LNCAP (cell line): ENCODE results near the gene RHPN2.

Experiments used
- TF ChIP-seq, protein P1 (sequence below): fragments of 450-650 bp; IDR thresholded peaks from 2 replicates; pipeline ENCODE4 v1.5.1; 2017; ENCODE audit warnings: mild to moderate bottlenecking

RHPN2 gene

DNA sequence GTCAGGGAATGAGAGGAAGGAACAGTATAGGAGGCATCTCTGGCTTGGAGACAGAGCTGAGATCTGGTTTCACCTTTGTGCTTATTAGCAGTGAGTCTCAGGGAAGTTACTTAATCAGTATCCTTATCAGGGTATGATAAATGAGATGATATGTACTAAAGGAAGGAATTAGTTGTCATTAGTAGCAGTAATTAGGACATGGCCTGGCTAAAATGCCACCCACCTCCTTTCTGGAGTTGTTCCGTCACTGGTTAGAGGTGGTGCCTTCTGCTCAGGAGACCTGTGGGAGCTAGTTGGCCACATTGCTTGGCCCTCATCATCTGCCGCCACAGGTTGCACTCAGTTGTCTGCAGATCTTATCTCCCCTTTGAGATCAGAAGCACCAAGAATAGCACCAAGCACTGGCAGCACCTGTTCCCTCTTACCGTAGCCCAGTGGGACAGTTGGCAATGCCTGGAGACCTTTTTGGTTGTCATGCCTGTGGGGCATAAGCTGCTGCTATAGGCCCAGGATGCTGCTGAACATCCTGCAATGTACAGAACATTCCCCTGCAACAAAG lies 21.0 kb upstream of the RHPN2 start:
- TF ChIP-seq, protein P1, sequence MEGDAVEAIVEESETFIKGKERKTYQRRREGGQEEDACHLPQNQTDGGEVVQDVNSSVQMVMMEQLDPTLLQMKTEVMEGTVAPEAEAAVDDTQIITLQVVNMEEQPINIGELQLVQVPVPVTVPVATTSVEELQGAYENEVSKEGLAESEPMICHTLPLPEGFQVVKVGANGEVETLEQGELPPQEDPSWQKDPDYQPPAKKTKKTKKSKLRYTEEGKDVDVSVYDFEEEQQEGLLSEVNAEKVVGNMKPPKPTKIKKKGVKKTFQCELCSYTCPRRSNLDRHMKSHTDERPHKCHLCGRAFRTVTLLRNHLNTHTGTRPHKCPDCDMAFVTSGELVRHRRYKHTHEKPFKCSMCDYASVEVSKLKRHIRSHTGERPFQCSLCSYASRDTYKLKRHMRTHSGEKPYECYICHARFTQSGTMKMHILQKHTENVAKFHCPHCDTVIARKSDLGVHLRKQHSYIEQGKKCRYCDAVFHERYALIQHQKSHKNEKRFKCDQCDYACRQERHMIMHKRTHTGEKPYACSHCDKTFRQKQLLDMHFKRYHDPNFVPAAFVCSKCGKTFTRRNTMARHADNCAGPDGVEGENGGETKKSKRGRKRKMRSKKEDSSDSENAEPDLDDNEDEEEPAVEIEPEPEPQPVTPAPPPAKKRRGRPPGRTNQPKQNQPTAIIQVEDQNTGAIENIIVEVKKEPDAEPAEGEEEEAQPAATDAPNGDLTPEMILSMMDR = no peak

DNA sequence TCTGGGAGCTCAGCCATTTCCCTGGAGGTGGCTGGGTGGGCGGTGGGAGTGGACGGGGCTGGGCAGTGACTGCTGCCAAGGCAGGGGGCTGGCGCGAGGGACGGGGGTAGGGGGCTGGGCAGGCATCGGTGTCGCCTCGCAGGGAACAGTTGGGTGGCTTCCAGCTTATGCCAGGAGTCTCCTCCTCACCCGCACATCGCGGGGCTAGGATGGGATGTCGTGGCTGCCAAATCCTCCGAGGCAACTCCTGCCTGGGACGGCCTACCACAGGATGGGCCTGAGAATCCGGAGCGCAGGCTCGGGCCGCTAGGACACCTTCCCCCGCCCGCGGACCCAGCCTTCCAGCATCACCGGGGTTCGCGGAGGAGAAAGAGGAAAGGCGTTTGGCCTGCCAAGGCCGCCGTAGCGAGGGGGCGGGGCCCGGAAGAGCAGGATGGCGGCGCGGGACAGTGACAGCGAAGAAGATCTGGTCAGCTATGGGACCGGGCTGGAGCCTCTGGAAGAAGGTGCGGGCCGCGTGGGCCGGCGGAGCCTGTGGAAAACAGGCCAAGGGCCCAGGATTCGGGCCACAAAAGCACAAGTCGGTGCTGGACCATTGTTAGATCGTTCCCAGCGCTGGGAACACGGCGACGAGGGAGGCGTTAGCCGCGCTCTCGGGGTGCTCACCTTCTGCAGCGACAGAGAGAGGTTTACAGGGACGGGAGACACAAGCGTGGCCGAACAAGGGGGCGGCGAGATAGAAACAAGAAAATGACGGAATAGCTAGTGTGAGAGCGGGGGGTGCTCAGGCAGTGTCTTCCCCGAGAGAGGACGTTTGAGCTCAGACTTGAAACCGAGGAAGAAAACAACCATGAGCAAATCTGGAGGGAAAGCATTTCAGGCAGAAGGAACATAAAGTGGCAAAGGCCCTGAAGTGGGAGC lies 16.3 kb upstream of the RHPN2 start, which contains the start of gene GPATCH1:
TSS of gene GPATCH1 (plus strand) at position 421 of the 921 bp plus-strand sequence. CDS start at position 434, 13 bp downstream.
- TF ChIP-seq, protein P1 = no peak

DNA sequence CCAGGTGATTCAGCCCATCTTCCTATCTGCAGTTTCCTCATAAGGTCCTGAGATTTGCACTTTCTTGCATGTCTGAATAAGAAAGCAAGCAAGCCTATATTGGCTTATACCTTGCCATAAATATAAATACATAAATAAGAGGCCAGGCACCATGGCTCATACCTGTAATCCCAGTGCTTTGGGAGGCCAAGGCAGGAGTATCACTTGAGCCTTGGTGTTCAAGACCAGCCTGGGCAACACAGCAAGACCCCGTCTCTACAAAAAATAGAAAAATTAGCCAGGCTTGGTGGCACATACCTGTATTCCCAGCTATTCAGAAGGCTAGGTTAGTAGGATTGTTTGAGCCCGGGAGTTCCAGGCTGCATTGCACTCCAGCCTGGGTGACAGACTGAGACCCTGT lies 10.8 kb upstream of the RHPN2 start:
- TF ChIP-seq, protein P1 = no peak

DNA sequence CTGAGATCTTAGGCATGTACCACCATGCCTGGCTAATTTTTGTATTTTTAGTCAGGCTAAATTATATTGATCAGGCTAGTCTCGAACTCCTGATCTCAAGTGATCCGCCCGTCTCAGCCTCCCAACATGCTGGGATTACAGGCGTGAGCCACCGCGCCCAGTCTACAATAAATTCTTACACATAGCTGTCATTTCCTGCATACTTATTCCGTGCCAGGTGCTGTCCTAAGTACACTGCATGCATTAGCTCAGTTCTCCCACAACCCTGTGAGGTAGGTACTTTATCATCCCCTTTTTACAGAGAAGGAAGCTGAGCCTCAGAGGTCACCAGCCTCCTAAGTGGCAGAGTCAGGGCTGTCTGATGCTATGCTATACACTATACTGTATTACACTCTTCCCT lies 7.2 kb upstream of the RHPN2 start:
- TF ChIP-seq, protein P1 = no peak

DNA sequence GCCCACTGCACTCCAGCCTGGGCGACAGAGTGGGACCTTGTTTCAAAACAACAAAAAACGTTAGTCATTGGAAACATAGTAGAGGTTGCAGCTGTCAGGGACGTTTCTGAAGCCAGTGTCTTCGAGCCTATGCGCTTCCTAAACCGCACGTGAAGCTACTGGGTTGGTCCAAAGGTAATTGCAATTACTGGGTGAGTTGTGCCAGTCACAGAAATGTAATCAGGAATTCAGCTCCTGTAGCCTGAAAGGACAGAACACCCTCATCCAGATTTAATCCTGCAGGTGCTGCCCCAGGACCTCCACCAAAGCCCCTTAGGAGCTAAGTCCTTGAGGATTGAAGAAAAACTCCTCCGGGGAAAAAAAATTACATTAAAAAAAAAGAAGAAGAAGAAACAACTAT lies 2.4 kb upstream of the RHPN2 start:
- TF ChIP-seq, protein P1 = no peak

DNA sequence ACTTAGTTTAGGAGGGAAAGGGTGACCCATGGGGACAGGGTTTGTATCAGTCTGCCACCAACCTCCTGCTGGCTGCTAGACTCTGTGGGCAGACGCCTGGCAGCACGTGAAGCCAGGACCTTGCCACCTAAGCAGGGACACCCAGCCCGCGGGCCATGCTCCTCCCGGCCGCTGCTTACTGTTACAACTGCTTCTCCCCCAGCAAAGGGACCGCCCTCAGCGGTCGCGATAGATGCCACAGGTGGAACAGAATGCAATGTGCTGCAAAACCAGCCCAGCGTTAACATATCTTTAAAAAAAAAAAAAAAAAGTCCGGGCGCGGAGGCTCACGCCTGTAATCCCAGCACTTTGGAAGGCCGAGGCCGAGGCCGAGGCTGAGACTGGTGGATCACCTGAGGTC lies 1.9 kb upstream of the RHPN2 start:
- TF ChIP-seq, protein P1 = no peak

DNA sequence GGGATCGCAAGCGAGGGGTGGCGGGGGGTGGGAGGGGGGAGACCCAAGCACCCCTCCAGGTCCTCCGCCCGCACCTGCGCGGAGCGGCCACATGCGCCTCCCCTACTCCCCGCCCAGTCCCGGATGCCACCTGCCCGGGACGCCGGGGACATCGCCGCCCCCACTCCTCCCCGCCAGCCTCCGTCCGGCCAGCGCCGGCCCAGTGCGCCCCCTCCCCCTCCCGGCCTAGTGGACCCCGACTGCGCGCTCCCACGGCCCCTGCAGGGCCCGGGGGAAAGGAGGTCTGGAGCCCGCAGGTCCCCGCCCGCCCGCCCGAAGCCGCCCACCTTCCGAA lies 263 bp downstream of the RHPN2 start:
- TF ChIP-seq, protein P1 = no peak
